ENCODE data around the gene DNAJC21. TPM values are rescaled to one million over a fixed set of nuclear protein-coding genes. Genes with fewer than 3 reads are reported as not detected.
"Not testable (repeated sequence)": the region's sequence is repeated elsewhere in the genome, so short reads cannot be mapped to it uniquely, and the experiment has no call there.

The DNAJC21 gene
- total RNA-seq, 1 donor from 2014 or later = 39.3 TPM

DNA sequence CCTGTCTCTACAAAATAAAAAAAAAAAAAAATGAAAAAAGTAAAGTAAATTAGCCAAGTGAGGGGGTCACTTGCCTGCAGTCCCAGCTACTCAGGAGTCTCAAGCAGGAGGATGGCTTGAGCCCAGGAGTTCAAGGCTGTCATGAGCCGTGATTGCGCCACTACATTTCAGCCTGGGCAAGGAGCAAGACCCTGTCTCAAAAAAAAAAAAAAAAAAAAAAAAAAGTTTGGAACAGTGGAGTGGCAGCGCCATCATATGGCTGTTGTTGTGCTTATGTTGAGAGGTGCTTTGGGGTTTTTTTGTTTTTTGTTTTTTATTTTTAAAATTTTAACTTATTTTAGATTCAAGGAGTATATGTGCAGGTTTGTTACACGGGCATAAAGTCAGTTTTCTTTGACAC, 10.3 kb upstream of the DNAJC21 start:
- no peak for DNase-seq (ENCODE audit: low spot score)
- Mint-ChIP-seq H3K9me3 (ENCODE audit: low read depth) (no peaks in the 10 kb centered on the region), H3K36me3 (ENCODE audit: low read depth) (peaks cover 9% of the 10 kb centered on the region), H3K27me3 (ENCODE audit: low read depth) (no peaks in the 10 kb centered on the region), H3K27ac (ENCODE audit: unreplicated experiment) (no peak overlapping the region), H3K4me1 (ENCODE audit: low read depth) (peaks cover 37% of the 10 kb centered on the region), H3K4me3 (ENCODE audit: unreplicated experiment) (no peak overlapping the region)
- TF ChIP-seq, protein P1, sequence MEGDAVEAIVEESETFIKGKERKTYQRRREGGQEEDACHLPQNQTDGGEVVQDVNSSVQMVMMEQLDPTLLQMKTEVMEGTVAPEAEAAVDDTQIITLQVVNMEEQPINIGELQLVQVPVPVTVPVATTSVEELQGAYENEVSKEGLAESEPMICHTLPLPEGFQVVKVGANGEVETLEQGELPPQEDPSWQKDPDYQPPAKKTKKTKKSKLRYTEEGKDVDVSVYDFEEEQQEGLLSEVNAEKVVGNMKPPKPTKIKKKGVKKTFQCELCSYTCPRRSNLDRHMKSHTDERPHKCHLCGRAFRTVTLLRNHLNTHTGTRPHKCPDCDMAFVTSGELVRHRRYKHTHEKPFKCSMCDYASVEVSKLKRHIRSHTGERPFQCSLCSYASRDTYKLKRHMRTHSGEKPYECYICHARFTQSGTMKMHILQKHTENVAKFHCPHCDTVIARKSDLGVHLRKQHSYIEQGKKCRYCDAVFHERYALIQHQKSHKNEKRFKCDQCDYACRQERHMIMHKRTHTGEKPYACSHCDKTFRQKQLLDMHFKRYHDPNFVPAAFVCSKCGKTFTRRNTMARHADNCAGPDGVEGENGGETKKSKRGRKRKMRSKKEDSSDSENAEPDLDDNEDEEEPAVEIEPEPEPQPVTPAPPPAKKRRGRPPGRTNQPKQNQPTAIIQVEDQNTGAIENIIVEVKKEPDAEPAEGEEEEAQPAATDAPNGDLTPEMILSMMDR (IDR thresholded peaks at IDR 0.05) = peak; percentile 70

DNA sequence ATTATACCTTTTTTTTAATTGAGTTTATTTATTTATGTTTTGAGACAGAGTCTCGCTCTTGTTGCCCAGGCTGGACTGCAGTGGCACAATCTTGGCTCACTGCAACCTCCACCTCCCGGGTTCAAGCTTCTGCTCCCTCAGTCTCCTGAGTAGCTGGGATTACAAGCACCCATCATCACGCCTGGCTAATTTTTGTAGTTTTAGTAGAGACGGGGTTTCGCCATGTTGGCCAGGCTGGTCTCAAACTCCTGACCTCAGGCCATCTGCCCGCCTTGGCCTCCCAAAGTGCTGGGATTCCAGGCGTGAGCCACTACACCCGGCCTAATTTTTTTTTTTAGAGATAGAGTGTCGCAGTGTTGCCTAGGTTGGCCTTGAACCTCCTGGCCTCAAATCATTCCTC, 6.1 kb upstream of the DNAJC21 start:
- not testable (repeated sequence) for DNase-seq (ENCODE audit: low spot score); H3K4me3 Mint-ChIP-seq (ENCODE audit: unreplicated experiment); H3K27me3 Mint-ChIP-seq (ENCODE audit: low read depth); H3K9me3 Mint-ChIP-seq (ENCODE audit: low read depth)
- Mint-ChIP-seq H3K27ac (ENCODE audit: unreplicated experiment) (peak overlapping the region; percentile 65), H3K36me3 (ENCODE audit: low read depth) (peaks cover 16% of the 10 kb centered on the region), H3K4me1 (ENCODE audit: low read depth) (peaks cover 15% of the 10 kb centered on the region)

DNA sequence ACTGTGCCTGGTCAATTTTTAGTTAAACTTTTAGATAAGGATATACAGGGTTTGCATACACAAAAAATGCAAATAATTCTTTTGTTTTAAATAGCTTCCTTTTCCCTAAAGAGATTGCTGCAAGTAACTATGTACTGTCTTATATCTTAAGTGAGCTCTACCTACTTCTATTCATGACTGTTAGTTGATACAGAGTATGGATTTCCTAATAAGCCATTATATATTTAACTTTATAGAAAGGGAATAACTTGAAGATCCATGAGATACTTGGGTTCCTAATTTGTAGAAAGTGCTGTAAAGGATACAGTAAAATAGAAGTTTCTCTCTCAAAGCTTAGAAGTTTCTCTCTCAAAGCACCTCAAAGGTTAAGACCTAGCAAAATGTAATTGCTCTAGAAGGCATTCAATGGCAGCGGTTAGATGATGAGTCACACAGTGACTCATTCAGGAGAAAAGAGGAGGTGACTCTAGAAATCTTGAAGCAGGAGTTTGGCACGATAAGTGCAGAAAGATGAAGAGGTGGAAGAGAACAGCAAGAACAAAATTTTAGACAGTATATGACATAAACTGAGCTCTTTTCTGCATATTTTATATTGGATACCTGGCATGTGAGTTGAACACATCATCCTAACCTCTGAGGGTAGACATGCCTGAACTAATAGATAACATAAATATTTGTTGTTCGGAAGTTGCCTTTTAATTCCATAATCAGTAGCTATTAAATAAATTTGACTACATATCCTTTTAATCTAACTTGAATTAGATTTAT, 5.5 kb upstream of the DNAJC21 start:
- no peak for DNase-seq (ENCODE audit: low spot score)
- Mint-ChIP-seq H3K27me3 (ENCODE audit: low read depth) (no peaks in the 10 kb centered on the region), H3K36me3 (ENCODE audit: low read depth) (peaks cover 16% of the 10 kb centered on the region), H3K4me3 (ENCODE audit: unreplicated experiment) (no peak overlapping the region), H3K9me3 (ENCODE audit: low read depth) (no peaks in the 10 kb centered on the region), H3K4me1 (ENCODE audit: low read depth) (peaks cover 18% of the 10 kb centered on the region), H3K27ac (ENCODE audit: unreplicated experiment) (peak overlapping the region; percentile 65)
- TF ChIP-seq, protein P1 (IDR thresholded peaks at IDR 0.05) = no peak

DNA sequence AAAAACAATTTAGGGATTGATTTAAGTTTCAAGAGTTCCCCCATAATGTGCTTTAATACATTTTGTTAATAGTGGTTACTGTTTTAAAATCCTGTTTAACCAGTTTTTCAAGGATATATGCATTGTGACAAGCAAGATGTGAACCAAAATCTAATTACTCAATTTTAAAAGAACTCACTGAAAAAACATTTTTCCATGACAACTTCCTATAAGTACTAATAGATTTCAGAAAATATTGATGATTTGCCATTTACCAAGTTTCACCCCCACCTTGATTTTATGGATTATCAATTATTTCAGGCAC, 4.9 kb upstream of the DNAJC21 start:
- H3K27ac Mint-ChIP-seq (ENCODE audit: unreplicated experiment) = peak overlapping the region; percentile 65
- H3K36me3 Mint-ChIP-seq (ENCODE audit: low read depth) = peaks cover 16% of the 10 kb centered on the region
- no peaks in the 10 kb centered on the region for H3K9me3 Mint-ChIP-seq (ENCODE audit: low read depth)
- H3K4me1 Mint-ChIP-seq (ENCODE audit: low read depth) = peaks cover 21% of the 10 kb centered on the region
- DNase-seq (ENCODE audit: low spot score) = no peak
- no peaks in the 10 kb centered on the region for H3K27me3 Mint-ChIP-seq (ENCODE audit: low read depth)
- TF ChIP-seq, protein P1 (IDR thresholded peaks at IDR 0.05) = no peak
- H3K4me3 Mint-ChIP-seq (ENCODE audit: unreplicated experiment) = no peak overlapping the region

DNA sequence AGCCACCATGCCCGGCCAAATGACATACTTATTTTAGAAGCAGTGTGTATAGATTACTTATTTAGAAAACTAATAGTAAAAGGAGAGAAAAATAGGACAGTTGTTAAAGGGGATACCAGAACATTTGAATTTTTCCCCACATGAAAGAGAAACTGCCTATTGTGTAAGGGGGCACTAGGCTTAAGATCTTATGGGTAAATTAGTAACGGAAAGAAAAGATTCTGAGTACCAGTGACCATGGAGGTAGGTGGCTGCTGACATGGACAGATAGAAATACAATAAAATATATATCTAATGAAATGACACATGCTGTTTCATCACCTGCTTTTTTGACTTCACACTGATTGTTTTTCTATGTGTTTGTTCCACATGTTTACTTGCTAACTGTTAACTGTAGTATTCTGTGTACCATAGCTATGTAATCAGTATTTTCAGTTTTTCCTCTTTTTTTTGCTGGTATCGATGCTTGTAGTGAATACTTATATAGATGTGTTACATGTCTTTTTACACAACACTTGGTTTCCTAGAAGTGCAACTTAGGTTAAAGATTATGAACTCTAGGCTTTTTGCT, 3.0 kb upstream of the DNAJC21 start:
- TF ChIP-seq, protein P1 (IDR thresholded peaks at IDR 0.05) = no peak
- Mint-ChIP-seq H3K4me3 (ENCODE audit: unreplicated experiment) (no peak overlapping the region), H3K4me1 (ENCODE audit: low read depth) (peaks cover 31% of the 10 kb centered on the region), H3K9me3 (ENCODE audit: low read depth) (no peaks in the 10 kb centered on the region), H3K27ac (ENCODE audit: unreplicated experiment) (no peak overlapping the region), H3K27me3 (ENCODE audit: low read depth) (no peaks in the 10 kb centered on the region), H3K36me3 (ENCODE audit: low read depth) (peaks cover 14% of the 10 kb centered on the region)
- no peak for DNase-seq (ENCODE audit: low spot score)

DNA sequence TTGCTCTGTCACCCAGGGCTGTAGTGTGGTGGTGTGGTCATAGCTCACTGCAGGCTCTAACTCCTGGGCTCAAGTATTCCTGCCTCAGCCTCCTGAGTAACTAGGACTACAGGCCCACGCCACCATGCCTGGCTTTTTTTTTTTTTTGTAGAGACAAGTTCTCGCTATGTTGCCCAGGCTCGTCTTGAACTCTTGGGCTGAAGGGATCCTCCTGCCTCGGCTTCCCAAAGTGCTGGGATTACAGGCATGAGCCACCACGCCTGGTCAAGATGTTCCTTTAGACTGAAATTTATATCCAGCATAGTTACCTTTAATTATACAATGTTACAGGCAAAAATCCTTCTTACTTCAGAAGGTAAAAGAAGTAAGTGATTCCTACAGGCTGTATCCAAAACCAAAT, 1.6 kb upstream of the DNAJC21 start:
- H3K27ac Mint-ChIP-seq (ENCODE audit: unreplicated experiment) = no peak overlapping the region
- no peaks in the 10 kb centered on the region for H3K9me3 Mint-ChIP-seq (ENCODE audit: low read depth)
- no peak overlapping the region for H3K4me3 Mint-ChIP-seq (ENCODE audit: unreplicated experiment)
- H3K36me3 Mint-ChIP-seq (ENCODE audit: low read depth) = peaks cover 11% of the 10 kb centered on the region
- TF ChIP-seq, protein P1 (IDR thresholded peaks at IDR 0.05) = no peak
- H3K4me1 Mint-ChIP-seq (ENCODE audit: low read depth) = peaks cover 36% of the 10 kb centered on the region
- no peak for DNase-seq (ENCODE audit: low spot score)
- no peaks in the 10 kb centered on the region for H3K27me3 Mint-ChIP-seq (ENCODE audit: low read depth)

Measured in chondrocyte (in vitro differentiated cells).